IMR-90 (cell line): ENCODE results near the gene SEMA4F. TPM values are rescaled to one million over a fixed set of nuclear protein-coding genes. Genes with fewer than 3 reads are reported as not detected.

ENCODE experiments used
- ATAC-seq: fragments of 200-7000 bp; cut with Tn5 transposase; 2 replicates; pipeline ENCODE4 v1.9.1; 2020; ENCODE audit warnings: low read depth, mild to moderate bottlenecking, moderate library complexity
- BruUV-seq: library from RNA; stranded (reverse); fragments of 400-500 nt; replicated peaks from 2 replicates; lab custom pipeline; 2021; lab: Mats Ljungman, UMichigan
- CTCF ChIA-PET: fragments of 300-600 bp; formaldehyde crosslinking; extraction: SDS; loops from one replicate; lab custom pipeline; 2021; ENCODE audit warnings: antibody characterized with exemption; lab: Yijun Ruan, JAX
- POLR2A ChIA-PET: fragments of 300-600 bp; sonication (Branson Sonifier 250); formaldehyde crosslinking; loops from one replicate; lab custom pipeline; 2022; ENCODE audit warnings: antibody characterized with exemption; ENCODE audit not compliant: unreplicated experiment; lab: Charles Lee
- DNase-seq: peaks from one replicate; pipeline ENCODE4 v3.0.0; 2013
- H2AFZ ChIP-seq: replicated peaks from 2 replicates; pipeline ENCODE3; 2013; ENCODE audit warnings: low read length, mild to moderate bottlenecking; ENCODE audit not compliant: poor library complexity
- H2AK5ac ChIP-seq: 2 replicates; pipeline ENCODE4 v1.6.1; 2013; ENCODE audit warnings: low read depth, low read length, inconsistent platforms
- H2AK9ac ChIP-seq: replicated peaks from 2 replicates; pipeline ENCODE3; 2013; ENCODE audit warnings: mild to moderate bottlenecking, low read depth, low read length, moderate library complexity; ENCODE audit not compliant: poor library complexity
- H2BK120ac ChIP-seq: 2 replicates; pipeline ENCODE4 v1.6.1; 2013; ENCODE audit warnings: low read depth, low read length, inconsistent platforms
- H2BK15ac ChIP-seq: 3 replicates; pipeline ENCODE4 v1.6.1; 2013; ENCODE audit warnings: low read depth, low read length, inconsistent platforms
- H2BK20ac ChIP-seq: 2 replicates; pipeline ENCODE4 v1.6.1; 2013; ENCODE audit warnings: low read depth, mild to moderate bottlenecking, inconsistent platforms, low read length, moderate library complexity
- H2BK5ac ChIP-seq: 2 replicates; pipeline ENCODE4 v1.6.1; 2013; ENCODE audit warnings: mild to moderate bottlenecking, low read depth, low read length, inconsistent platforms; ENCODE audit not compliant: poor library complexity, severe bottlenecking
- H3K14ac ChIP-seq: replicated peaks from 2 replicates; pipeline ENCODE4 v1.6.1; 2013; ENCODE audit warnings: low read depth, low read length, inconsistent platforms
- H3K18ac ChIP-seq: 2 replicates; pipeline ENCODE4 v1.6.1; 2013; ENCODE audit warnings: low read depth, low read length, control low read depth
- H3K23ac ChIP-seq: 2 replicates; pipeline ENCODE4 v1.6.1; 2013; ENCODE audit warnings: low read depth, low read length, inconsistent platforms
- H3K27ac ChIP-seq: 2 replicates; pipeline ENCODE4 v1.5.1; 2013; ENCODE audit warnings: mild to moderate bottlenecking, control low read depth, low read length; ENCODE audit not compliant: insufficient read depth
- H3K27me3 ChIP-seq: 2 replicates; pipeline ENCODE4 v1.6.1; 2013; ENCODE audit warnings: low read length; ENCODE audit not compliant: control insufficient read depth, insufficient read depth
- H3K36me3 ChIP-seq: 2 replicates; pipeline ENCODE4 v1.6.1; 2013; ENCODE audit warnings: low read length, mixed read lengths; ENCODE audit not compliant: control insufficient read depth, insufficient read depth
- H3K4ac ChIP-seq: 2 replicates; pipeline ENCODE4 v1.6.1; 2013; ENCODE audit warnings: low read depth, low read length, inconsistent platforms
- H3K4me1 ChIP-seq: 2 replicates; pipeline ENCODE4 v1.6.1; 2013; ENCODE audit warnings: low read length, mixed read lengths; ENCODE audit not compliant: control insufficient read depth, insufficient read depth
- H3K4me2 ChIP-seq: 2 replicates; pipeline ENCODE4 v1.6.1; 2013; ENCODE audit warnings: low read depth, mild to moderate bottlenecking, control low read depth, low read length, moderate library complexity
- H3K4me3 ChIP-seq: 2 replicates; pipeline ENCODE4 v1.5.1; 2013; ENCODE audit warnings: low read depth, mild to moderate bottlenecking, control low read depth, low read length, moderate library complexity; ENCODE audit not compliant: insufficient read depth
- H3K56ac ChIP-seq: 2 replicates; pipeline ENCODE4 v1.6.1; 2013; ENCODE audit warnings: low read length, inconsistent platforms; ENCODE audit not compliant: insufficient read depth; ENCODE audit errors: extremely low read depth
- H3K79me1 ChIP-seq, 2 experiments: 2 replicates each; pipeline ENCODE4 v1.6.1; 2013; ENCODE audit warnings: low read length in 2 of 2, inconsistent platforms in 1 of 2, low read depth in 1 of 2
- H3K9ac ChIP-seq: 2 replicates; pipeline ENCODE4 v1.6.1; 2013; ENCODE audit warnings: low read depth, low read length, control low read depth
- H3K9me1 ChIP-seq: 2 replicates; pipeline ENCODE4 v1.6.1; 2013; ENCODE audit warnings: low read length, inconsistent platforms; ENCODE audit not compliant: insufficient read depth
- H3K9me3 ChIP-seq: 2 replicates; pipeline ENCODE4 v1.6.1; 2013; ENCODE audit warnings: low read length; ENCODE audit not compliant: control insufficient read depth, insufficient read depth
- H4K20me1 ChIP-seq: 2 replicates; pipeline ENCODE4 v1.6.1; 2013; ENCODE audit warnings: low read length, inconsistent platforms; ENCODE audit not compliant: insufficient read depth
- H4K5ac ChIP-seq: 2 replicates; pipeline ENCODE4 v1.6.1; 2013; ENCODE audit warnings: mild to moderate bottlenecking, low read depth, low read length, control low read depth
- H4K8ac ChIP-seq, 2 experiments: 2 replicates each; pipeline ENCODE4 v1.6.1; 2013; ENCODE audit warnings: low read depth in 2 of 2, low read length in 2 of 2, control low read depth in 1 of 2, inconsistent platforms in 1 of 2
- H4K91ac ChIP-seq: 2 replicates; pipeline ENCODE4 v1.6.1; 2013; ENCODE audit warnings: low read depth, low read length, inconsistent platforms; ENCODE audit not compliant: insufficient read depth
- POLR2A ChIP-seq: IDR thresholded peaks from 2 replicates; pipeline ENCODE4 v1.6.1; 2012; ENCODE audit warnings: mild to moderate bottlenecking, low read depth, low read length
- dilution Hi-C: fragments of 300-500 bp; cut with HindIII; formaldehyde crosslinking; loops from one replicate; pipeline ENCODE4 v1.14.3; 2018; ENCODE audit warnings: low sequenced_read_pairs; ENCODE audit not compliant: unreplicated experiment
- in situ Hi-C: fragments of 300-500 bp; cut with MboI; formaldehyde crosslinking; loops from 3 replicates; pipeline ENCODE4 v1.14.3; 2019; ENCODE audit warnings: low sequenced_read_pairs, inconsistent platforms, mixed read lengths
- intact Hi-C: fragments of 100-400 bp; cut with micrococcal nuclease; formaldehyde crosslinking; loops from 2 replicates; pipeline ENCODE4 v1.10.0; 2022
- polyA plus RNA-seq, 3 experiments: library from polyadenylated mRNA; depleted of rRNA; stranded (reverse); fragments of >200 nt; gene quantifications; 2 replicates each; pipeline ENCODE4 v1.2.3, GENCODE V29; 2012; ENCODE audit warnings: low replicate concordance in 1 of 3
- total RNA-seq: library from RNA; depleted of rRNA; stranded (reverse); fragments of >200 nt; gene quantifications from 2 replicates; pipeline ENCODE4 v1.2.3, GENCODE V29; 2012

SEMA4F gene
- total and polyA plus RNA-seq, 2 of the 4 experiments (the other 2 are of a cell fraction), result 4.7 to 7.5 TPM

DNA sequence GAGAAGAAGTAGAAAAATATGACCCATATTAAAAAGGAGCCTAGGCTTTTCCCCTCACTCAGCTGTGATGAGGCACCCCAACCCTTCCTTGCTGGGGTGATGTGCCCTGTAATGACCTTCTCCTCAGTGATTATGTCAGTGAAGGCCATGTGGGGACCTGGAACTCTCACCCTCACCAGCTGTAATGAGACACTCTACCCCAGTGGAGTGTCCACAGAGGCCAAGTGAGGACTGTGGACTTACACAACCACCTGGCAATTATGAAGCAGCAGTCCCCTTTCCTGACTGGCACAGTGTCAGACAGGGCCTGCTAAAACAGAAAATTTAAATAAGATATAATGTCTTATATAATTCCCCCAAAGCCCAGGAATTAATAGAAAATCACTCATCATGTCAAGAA, 54.2 kb downstream of the SEMA4F start:
- no peak overlapping the region for H3K4me3 ChIP-seq
- no peak overlapping the region for H2BK5ac ChIP-seq
- CTCF ChIA-PET, result no interaction called here
- no peak overlapping the region; a peak in 1 of 4 replicates for H4K8ac ChIP-seq
- 0 out of 2 replicates have a peak overlapping the region, but pooled peaks have one; percentile 8 for H2BK120ac ChIP-seq
- in situ Hi-C loops, result no loop called here
- no peak overlapping the region for H2AFZ ChIP-seq
- H3K27ac ChIP-seq, result no peak overlapping the region
- DNase-seq (no peak), ATAC-seq (no peak)
- H4K20me1 ChIP-seq, result no peaks in the 10 kb centered on the region
- no peaks in the 10 kb centered on the region; the same call in 1 of the 2 replicates for H3K9me1 ChIP-seq
- H3K4ac ChIP-seq, result peak overlapping the region; percentile 18; the same call in 1 of the 2 replicates
- dilution Hi-C loops, result no loop called here
- H4K91ac ChIP-seq, result no peak overlapping the region
- POLR2A ChIA-PET, result interaction anchor here (0.5 kb wide), 1 partner anchor 124 kb away, joined by 10 read pairs; no protein-coding TSS in a partner anchor
- H3K4me2 ChIP-seq, result no peak overlapping the region
- TF ChIP-seq POLR2A, result no peak
- H3K79me1 ChIP-seq, result no peaks in the 10 kb centered on the region
- no peak overlapping the region for H3K9ac ChIP-seq
- H2BK20ac ChIP-seq, result no peak overlapping the region; the same call in 1 of the 2 replicates
- H4K5ac ChIP-seq, result no peak overlapping the region
- H2BK15ac ChIP-seq, result peak overlapping the region; percentile 36; the same call in 1 of the 3 replicates
- H3K27me3 ChIP-seq, result no peaks in the 10 kb centered on the region; the same call in 1 of the 2 replicates
- peak overlapping the region; percentile 56 for H2AK5ac ChIP-seq
- no peak overlapping the region for H3K23ac ChIP-seq
- no peak overlapping the region for H2AK9ac ChIP-seq
- no TSS peak for BruUV-seq
- H3K14ac ChIP-seq, result no peak overlapping the region
- H3K36me3 ChIP-seq, result no peaks in the 10 kb centered on the region
- no peak overlapping the region for H3K56ac ChIP-seq
- peaks cover 6% of the 10 kb centered on the region for H3K4me1 ChIP-seq
- intact Hi-C loops, result no loop called here
- no peaks in the 10 kb centered on the region for H3K9me3 ChIP-seq
- peak overlapping the region; percentile 28; the same call in 1 of the 2 replicates for H3K18ac ChIP-seq
